NCI-H524 (cell line): ENCODE data around the gene GUCA2B.

Source experiments
- DNase-seq, 2 experiments: peaks; one replicate each; lab custom pipeline; 2025; lab: John Stamatoyannopoulos, UW

The GUCA2B gene

GRCh38 chr1:42142894-42143675 lies 10.1 kb upstream of the GUCA2B start:
- peak in 1 of 2 experiments; percentile 50 for DNase-seq

GRCh38 chr1:42143896-42144710 lies 9.1 kb upstream of the GUCA2B start:
- peak; percentile 62 to 90 for DNase-seq

- DNase-seq: peak; percentile 71 to 90
These were observed 8.4 kb upstream of the GUCA2B start for GRCh38 chr1:42144711-42145388.

GRCh38 chr1:42145389-42145716 lies 7.9 kb upstream of the GUCA2B start:
- no peak for DNase-seq

- no peak for DNase-seq
These were observed 7.2 kb upstream of the GUCA2B start for GRCh38 chr1:42145764-42146625.

GRCh38 chr1:42146626-42147320 lies 6.4 kb upstream of the GUCA2B start:
- DNase-seq: peak in 1 of 2 experiments; percentile 68

GRCh38 chr1:42148166-42148565 lies 5.0 kb upstream of the GUCA2B start:
- no peak for DNase-seq

- no peak for DNase-seq
These were observed 2.6 kb upstream of the GUCA2B start for GRCh38 chr1:42150651-42151050.

GRCh38 chr1:42152119-42152518 lies 1.1 kb upstream of the GUCA2B start:
- no peak for DNase-seq

- no peak for DNase-seq
These were observed 414 bp downstream of the GUCA2B start for GRCh38 chr1:42153624-42154023.

GRCh38 chr1:42154685-42155084 lies 1.5 kb downstream of the GUCA2B start:
- DNase-seq: no peak

- DNase-seq: no peak
These were observed 2.2 kb downstream of the GUCA2B start for GRCh38 chr1:42155362-42155761.

GRCh38 chr1:42157667-42158066 lies 4.5 kb downstream of the GUCA2B start:
- peak in 1 of 2 experiments; percentile 33 for DNase-seq

GRCh38 chr1:42158189-42158588 lies 5.0 kb downstream of the GUCA2B start:
- no peak for DNase-seq

GRCh38 chr1:42162181-42162580 lies 9.0 kb downstream of the GUCA2B start:
- DNase-seq: no peak

GRCh38 chr1:42163114-42163513 lies 9.9 kb downstream of the GUCA2B start:
- no peak for DNase-seq

GRCh38 chr1:42163536-42164503 lies 10.6 kb downstream of the GUCA2B start:
- DNase-seq: peak in 1 of 2 experiments; percentile 4

GRCh38 chr1:42164551-42165420 lies 11.6 kb downstream of the GUCA2B start, which contains the start of gene GUCA2A:
TSS of gene GUCA2A (minus strand) at chr1:42164745. CDS start at chr1:42164712, 33 bp downstream.
- no peak for DNase-seq
